HCEC 1CT (cell line): Measurements from ENCODE around the gene FECH.
"Not testable (repeated sequence)": the region's sequence is repeated elsewhere in the genome, so short reads cannot be mapped to it uniquely, and the experiment has no call there.

Experiments
- DNase-seq: peaks from one replicate; pipeline ENCODE4 v3.0.0-alpha.2; 2017

Gene FECH

DNA sequence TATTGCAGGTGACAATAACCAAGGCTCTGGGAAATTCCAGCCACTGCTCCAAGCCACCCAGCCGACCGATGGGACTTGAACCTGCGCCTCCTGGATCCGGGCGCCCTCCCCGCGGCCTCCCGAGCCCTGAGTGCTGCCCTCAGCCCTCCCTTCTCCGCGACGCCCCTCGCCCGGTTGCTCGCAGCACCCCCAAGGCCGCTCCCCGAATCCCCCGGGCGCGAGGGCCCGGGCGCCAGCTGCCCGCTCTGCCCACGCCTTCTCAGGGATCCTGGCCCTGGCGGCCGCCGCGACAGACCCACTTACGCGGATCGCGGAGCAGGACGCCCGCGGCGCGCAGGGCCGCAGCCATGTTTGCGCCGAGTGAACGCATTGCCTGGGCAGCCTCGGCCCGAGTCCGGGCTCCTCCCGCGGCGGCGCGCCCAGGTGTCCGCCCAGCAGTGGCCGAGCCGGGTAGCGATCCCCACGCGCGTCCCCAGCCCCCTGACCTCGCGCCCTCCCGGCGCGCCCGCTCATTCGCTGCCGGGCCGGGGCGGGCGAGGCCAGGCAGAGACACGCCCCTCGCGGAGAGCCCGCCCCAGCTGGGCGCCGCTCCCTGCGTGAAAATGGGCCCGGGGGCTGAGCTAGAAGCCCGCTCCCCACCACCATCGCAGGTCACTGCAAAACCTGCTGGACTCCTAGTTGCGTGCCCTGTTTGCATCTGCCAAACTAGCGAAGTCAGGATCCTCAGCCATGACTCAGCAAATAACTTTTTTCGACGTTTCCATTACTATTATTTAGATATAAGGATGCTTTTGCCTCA, at the start of gene FECH:
Gene FECH, minus strand, starts transcription at position 452 of the 799 bp plus-strand sequence. Its CDS starts 82 bp downstream, at position 370.
- peak; percentile 53 for DNase-seq

DNA sequence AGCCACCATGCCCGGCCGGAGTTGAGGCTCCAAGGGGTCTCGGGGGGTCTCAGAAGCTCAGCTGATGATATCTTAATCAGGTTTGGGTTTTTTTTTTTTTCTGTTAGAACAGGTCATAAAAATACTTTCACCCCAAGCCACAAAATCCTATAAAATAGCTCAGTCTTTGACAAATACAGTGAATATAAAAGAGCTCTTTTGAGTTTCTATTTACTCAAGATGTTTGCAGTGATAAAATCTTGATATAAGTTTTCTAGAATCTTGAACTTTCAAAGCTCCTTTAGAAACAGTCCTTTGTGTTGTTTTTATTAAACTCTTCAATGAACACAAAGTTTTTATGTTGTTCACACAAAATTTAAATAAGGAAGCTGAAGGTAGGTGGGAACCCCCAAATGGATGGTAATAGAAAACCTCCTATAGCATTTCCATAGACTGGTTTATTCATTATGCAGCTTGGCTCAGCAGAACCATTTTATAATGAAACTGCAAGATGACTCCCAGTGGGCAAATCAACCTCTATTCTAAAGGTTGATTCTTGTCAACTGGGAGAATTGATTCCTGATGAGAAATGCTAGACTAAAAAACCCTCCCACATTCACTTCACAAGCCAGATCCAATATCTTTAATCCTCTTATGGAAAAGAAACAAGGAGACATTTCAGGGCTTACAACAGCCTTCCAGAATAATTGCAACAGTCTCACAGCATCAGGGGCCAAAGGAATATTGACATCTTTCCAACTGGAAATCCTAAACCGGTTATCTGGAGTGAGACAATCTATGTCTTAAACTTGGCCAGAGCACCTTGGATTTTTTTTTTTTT, 48.7 kb upstream of the FECH start:
- no peak for DNase-seq

GRCh38 chr18:57631697-57632096, 45.2 kb upstream of the FECH start:
- no peak for DNase-seq

DNA sequence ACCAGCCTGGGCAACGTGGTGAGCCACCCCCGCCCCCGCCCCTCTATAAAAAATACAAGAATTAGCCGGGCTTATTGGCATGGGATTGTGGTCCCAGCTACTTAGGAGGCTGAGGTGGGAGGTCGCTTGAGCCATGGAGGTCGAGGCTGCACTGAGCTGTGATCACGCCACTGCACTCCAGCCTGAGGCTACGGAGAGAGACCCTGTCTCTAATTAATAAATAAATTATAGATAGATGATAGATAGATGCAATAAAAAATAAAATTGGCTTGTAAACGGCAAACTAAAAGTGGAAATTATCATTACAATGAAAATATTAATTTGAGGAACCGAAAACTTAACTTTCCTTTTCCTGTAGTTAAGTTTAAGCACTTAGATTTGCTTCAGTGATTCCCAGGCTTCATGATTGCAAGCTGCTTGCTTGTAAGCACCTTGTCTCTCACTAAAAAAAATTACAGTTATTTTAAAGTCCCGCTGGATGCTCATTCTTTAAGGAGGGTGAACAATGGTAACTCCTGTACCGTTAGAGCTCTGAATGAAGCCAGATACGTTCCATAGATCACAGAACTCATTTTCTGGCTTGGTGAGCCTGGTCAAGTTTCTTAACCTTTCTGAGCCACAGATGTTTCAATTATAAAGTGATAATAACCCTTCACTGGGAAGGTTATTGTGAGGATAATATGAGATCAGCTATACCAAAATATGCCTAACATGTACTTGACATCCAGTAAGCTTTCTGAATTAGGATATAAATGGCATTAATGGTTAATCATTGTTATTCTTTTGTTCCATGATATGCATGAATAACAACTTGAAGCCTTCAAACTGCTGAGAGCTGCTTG, 44.5 kb upstream of the FECH start:
- no peak for DNase-seq

- peak; percentile 99 for DNase-seq
Observed at GRCh38 chr18:57630002-57630753, 43.7 kb upstream of the FECH start.

DNA sequence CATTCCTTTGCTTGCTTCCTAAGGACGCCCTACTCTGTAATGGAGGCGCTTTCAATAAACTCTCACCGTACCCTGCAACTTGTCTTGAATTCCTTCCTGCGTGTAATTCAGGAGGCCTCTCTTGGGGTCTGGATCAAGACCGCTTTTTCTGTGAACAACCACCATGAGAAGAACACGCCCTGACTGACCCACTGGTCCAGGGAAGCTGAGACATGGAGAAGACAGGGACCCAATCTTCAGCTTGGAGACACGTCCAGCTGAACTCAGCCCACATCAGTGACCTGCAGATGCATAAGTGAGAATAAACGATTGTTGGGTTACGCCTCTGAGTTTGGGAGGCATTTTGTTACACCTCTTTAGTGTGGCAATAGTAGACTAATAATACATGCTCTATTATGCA, 42.9 kb upstream of the FECH start:
- DNase-seq = no peak

DNA sequence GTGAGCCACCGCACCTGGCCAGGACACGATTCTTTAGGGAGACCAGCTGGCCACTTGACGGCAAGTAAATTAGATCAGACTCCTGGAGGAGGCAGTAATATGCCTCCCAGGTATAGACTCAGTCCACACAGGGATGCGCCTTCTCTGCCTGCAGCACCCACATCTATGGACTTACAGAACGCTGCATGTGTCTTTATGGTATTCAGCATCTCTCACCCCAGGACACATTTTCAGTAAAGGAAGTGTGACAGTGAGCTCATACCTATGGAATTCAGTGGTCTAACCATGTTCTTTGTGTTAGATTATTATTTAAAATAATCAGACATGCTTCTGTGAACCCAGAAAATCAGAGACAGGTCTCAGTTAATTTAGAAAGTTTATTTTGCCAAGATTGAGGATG, 41.0 kb upstream of the FECH start:
- DNase-seq = peak; percentile 57

DNA sequence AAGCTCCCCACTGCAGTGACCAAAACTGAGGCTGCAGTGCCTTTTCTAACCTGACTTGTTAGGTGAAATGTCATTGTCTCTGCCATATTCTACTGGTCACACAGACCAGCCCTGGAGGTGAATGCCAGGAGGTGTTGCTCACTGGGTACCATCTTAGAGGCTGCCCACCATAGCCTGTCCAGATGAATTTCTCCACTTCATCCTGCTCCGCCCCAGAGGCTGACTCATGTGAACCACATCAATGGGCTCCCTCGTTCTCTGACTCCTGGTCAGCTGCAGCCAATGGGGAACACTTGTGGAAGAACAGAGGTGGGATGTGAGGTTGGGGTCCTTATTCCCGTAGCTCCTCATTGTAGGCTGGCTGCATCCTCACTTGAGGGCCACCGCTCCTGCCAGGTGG, 38.5 kb upstream of the FECH start:
- peak; percentile 51 for DNase-seq

- no peak for DNase-seq
Observed at GRCh38 chr18:57621246-57621604, 34.7 kb upstream of the FECH start.

GRCh38 chr18:57619876-57620275, 33.4 kb upstream of the FECH start:
- no peak for DNase-seq

DNA sequence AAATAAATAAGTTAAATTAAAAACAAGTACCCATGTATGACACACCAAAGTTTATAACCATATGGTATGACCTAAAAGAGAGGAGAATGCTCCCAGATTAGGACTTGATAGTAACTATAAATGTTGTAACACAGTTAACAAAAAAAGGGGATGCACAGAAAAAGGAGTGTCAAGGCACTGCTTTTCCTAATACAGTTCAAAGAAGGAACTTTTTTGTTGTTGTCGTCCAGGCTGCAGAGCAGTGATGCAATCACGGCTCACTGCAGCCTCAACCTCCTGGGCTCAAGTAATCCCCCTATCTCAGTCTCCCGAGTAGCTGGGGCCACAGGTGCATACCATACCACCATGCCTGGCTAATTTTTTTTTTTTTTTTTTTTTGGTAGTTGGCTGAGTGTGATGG, 32.4 kb upstream of the FECH start:
- no peak for DNase-seq

DNA sequence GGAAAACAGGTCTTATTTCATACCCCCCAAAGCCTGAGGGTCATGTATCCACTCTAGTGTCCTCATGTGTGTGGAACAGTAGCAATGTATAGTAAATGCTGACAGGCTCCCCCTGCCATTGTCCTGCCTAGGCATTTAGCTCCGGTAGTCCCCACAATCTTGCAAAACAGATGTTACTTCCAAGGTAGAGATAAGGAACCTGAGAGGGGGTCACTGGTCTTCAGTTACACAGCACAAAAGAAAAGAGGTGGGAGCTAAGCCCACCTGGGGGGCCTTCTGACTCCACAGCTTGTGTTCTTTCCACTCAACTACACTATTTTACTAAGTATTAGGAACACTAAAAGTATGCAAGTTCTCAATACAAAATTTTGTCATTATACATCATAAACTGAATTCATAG, 17.4 kb upstream of the FECH start:
- no peak for DNase-seq

- no peak for DNase-seq
Observed at GRCh38 chr18:57595347-57595746, 8.8 kb upstream of the FECH start.

GRCh38 chr18:57592716-57593115, 6.2 kb upstream of the FECH start:
- DNase-seq = not testable (repeated sequence)

GRCh38 chr18:57589161-57589560, 2.7 kb upstream of the FECH start:
- DNase-seq = no peak

- DNase-seq = no peak
Observed at GRCh38 chr18:57587098-57587661, 678 bp upstream of the FECH start.

- DNase-seq = no peak
Observed at GRCh38 chr18:57585855-57586250, 649 bp downstream of the FECH start.

- DNase-seq = no peak
Observed at GRCh38 chr18:57585421-57585820, 1.1 kb downstream of the FECH start.

DNA sequence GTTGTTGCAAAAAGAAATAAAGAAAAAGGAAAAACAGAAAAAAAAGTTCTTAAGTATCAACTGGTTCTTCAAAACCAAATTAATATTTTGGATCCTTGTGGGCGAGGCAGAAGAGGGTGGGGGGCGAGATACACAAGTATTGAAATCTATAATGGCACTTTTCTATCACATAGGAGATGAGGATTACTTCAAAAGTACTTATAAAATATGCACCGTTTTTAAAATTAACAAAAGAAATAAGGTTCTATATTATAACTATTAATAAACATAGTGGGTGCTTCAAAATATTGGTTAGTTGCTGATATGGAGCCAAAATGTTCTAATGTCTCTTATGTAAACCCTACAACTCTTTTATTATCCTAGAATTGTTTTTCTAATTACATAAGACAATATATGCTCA, 2.1 kb downstream of the FECH start:
- no peak for DNase-seq

GRCh38 chr18:57583297-57583835, 3.1 kb downstream of the FECH start:
- no peak for DNase-seq

GRCh38 chr18:57581301-57581934, 5.1 kb downstream of the FECH start:
- DNase-seq = no peak
